IMR-90 (cell line): ENCODE data around the gene NQO2. TPM values are rescaled to one million over a fixed set of nuclear protein-coding genes. Genes with fewer than 3 reads are reported as not detected.

Experiments used
- ATAC-seq: fragments of 200-7000 bp; cut with Tn5 transposase; 2 replicates; pipeline ENCODE4 v1.9.1; 2020; ENCODE audit warnings: low read depth, mild to moderate bottlenecking, moderate library complexity
- BruUV-seq: library from RNA; stranded (reverse); fragments of 400-500 nt; replicated peaks from 2 replicates; lab custom pipeline; 2021; lab: Mats Ljungman, UMichigan
- CTCF ChIA-PET: fragments of 300-600 bp; formaldehyde crosslinking; extraction: SDS; loops from one replicate; lab custom pipeline; 2021; ENCODE audit warnings: antibody characterized with exemption; lab: Yijun Ruan, JAX
- POLR2A ChIA-PET: fragments of 300-600 bp; sonication (Branson Sonifier 250); formaldehyde crosslinking; loops from one replicate; lab custom pipeline; 2022; ENCODE audit warnings: antibody characterized with exemption; ENCODE audit not compliant: unreplicated experiment; lab: Charles Lee
- DNase-seq: peaks from one replicate; pipeline ENCODE4 v3.0.0; 2013
- H2AFZ ChIP-seq: replicated peaks from 2 replicates; pipeline ENCODE3; 2013; ENCODE audit warnings: low read length, mild to moderate bottlenecking; ENCODE audit not compliant: poor library complexity
- H2AK5ac ChIP-seq: 2 replicates; pipeline ENCODE4 v1.6.1; 2013; ENCODE audit warnings: low read depth, low read length, inconsistent platforms
- H2AK9ac ChIP-seq: replicated peaks from 2 replicates; pipeline ENCODE3; 2013; ENCODE audit warnings: mild to moderate bottlenecking, low read depth, low read length, moderate library complexity; ENCODE audit not compliant: poor library complexity
- H2BK120ac ChIP-seq: 2 replicates; pipeline ENCODE4 v1.6.1; 2013; ENCODE audit warnings: low read depth, low read length, inconsistent platforms
- H2BK15ac ChIP-seq: 3 replicates; pipeline ENCODE4 v1.6.1; 2013; ENCODE audit warnings: low read depth, low read length, inconsistent platforms
- H2BK20ac ChIP-seq: 2 replicates; pipeline ENCODE4 v1.6.1; 2013; ENCODE audit warnings: low read depth, mild to moderate bottlenecking, inconsistent platforms, low read length, moderate library complexity
- H2BK5ac ChIP-seq: 2 replicates; pipeline ENCODE4 v1.6.1; 2013; ENCODE audit warnings: mild to moderate bottlenecking, low read depth, low read length, inconsistent platforms; ENCODE audit not compliant: poor library complexity, severe bottlenecking
- H3K14ac ChIP-seq: replicated peaks from 2 replicates; pipeline ENCODE4 v1.6.1; 2013; ENCODE audit warnings: low read depth, low read length, inconsistent platforms
- H3K18ac ChIP-seq: 2 replicates; pipeline ENCODE4 v1.6.1; 2013; ENCODE audit warnings: low read depth, low read length, control low read depth
- H3K23ac ChIP-seq: 2 replicates; pipeline ENCODE4 v1.6.1; 2013; ENCODE audit warnings: low read depth, low read length, inconsistent platforms
- H3K27ac ChIP-seq: 2 replicates; pipeline ENCODE4 v1.5.1; 2013; ENCODE audit warnings: mild to moderate bottlenecking, control low read depth, low read length; ENCODE audit not compliant: insufficient read depth
- H3K27me3 ChIP-seq: 2 replicates; pipeline ENCODE4 v1.6.1; 2013; ENCODE audit warnings: low read length; ENCODE audit not compliant: control insufficient read depth, insufficient read depth
- H3K36me3 ChIP-seq: 2 replicates; pipeline ENCODE4 v1.6.1; 2013; ENCODE audit warnings: low read length, mixed read lengths; ENCODE audit not compliant: control insufficient read depth, insufficient read depth
- H3K4ac ChIP-seq: 2 replicates; pipeline ENCODE4 v1.6.1; 2013; ENCODE audit warnings: low read depth, low read length, inconsistent platforms
- H3K4me1 ChIP-seq: 2 replicates; pipeline ENCODE4 v1.6.1; 2013; ENCODE audit warnings: low read length, mixed read lengths; ENCODE audit not compliant: control insufficient read depth, insufficient read depth
- H3K4me2 ChIP-seq: 2 replicates; pipeline ENCODE4 v1.6.1; 2013; ENCODE audit warnings: low read depth, mild to moderate bottlenecking, control low read depth, low read length, moderate library complexity
- H3K4me3 ChIP-seq: 2 replicates; pipeline ENCODE4 v1.5.1; 2013; ENCODE audit warnings: low read depth, mild to moderate bottlenecking, control low read depth, low read length, moderate library complexity; ENCODE audit not compliant: insufficient read depth
- H3K56ac ChIP-seq: 2 replicates; pipeline ENCODE4 v1.6.1; 2013; ENCODE audit warnings: low read length, inconsistent platforms; ENCODE audit not compliant: insufficient read depth; ENCODE audit errors: extremely low read depth
- H3K79me1 ChIP-seq, 2 experiments: 2 replicates each; pipeline ENCODE4 v1.6.1; 2013; ENCODE audit warnings: low read length in 2 of 2, inconsistent platforms in 1 of 2, low read depth in 1 of 2
- H3K9ac ChIP-seq: 2 replicates; pipeline ENCODE4 v1.6.1; 2013; ENCODE audit warnings: low read depth, low read length, control low read depth
- H3K9me1 ChIP-seq: 2 replicates; pipeline ENCODE4 v1.6.1; 2013; ENCODE audit warnings: low read length, inconsistent platforms; ENCODE audit not compliant: insufficient read depth
- H3K9me3 ChIP-seq: 2 replicates; pipeline ENCODE4 v1.6.1; 2013; ENCODE audit warnings: low read length; ENCODE audit not compliant: control insufficient read depth, insufficient read depth
- H4K20me1 ChIP-seq: 2 replicates; pipeline ENCODE4 v1.6.1; 2013; ENCODE audit warnings: low read length, inconsistent platforms; ENCODE audit not compliant: insufficient read depth
- H4K5ac ChIP-seq: 2 replicates; pipeline ENCODE4 v1.6.1; 2013; ENCODE audit warnings: mild to moderate bottlenecking, low read depth, low read length, control low read depth
- H4K8ac ChIP-seq, 2 experiments: 2 replicates each; pipeline ENCODE4 v1.6.1; 2013; ENCODE audit warnings: low read depth in 2 of 2, low read length in 2 of 2, control low read depth in 1 of 2, inconsistent platforms in 1 of 2
- H4K91ac ChIP-seq: 2 replicates; pipeline ENCODE4 v1.6.1; 2013; ENCODE audit warnings: low read depth, low read length, inconsistent platforms; ENCODE audit not compliant: insufficient read depth
- CHD1 ChIP-seq: IDR thresholded peaks from 2 replicates; pipeline ENCODE4 v1.6.1; 2012; ENCODE audit warnings: low read depth, low read length, improper control_type of control experiment
- dilution Hi-C: fragments of 300-500 bp; cut with HindIII; formaldehyde crosslinking; loops from one replicate; pipeline ENCODE4 v1.14.3; 2018; ENCODE audit warnings: low sequenced_read_pairs; ENCODE audit not compliant: unreplicated experiment
- in situ Hi-C: fragments of 300-500 bp; cut with MboI; formaldehyde crosslinking; loops from 3 replicates; pipeline ENCODE4 v1.14.3; 2019; ENCODE audit warnings: low sequenced_read_pairs, inconsistent platforms, mixed read lengths
- intact Hi-C: fragments of 100-400 bp; cut with micrococcal nuclease; formaldehyde crosslinking; loops from 2 replicates; pipeline ENCODE4 v1.10.0; 2022
- polyA plus RNA-seq, 3 experiments: library from polyadenylated mRNA; depleted of rRNA; stranded (reverse); fragments of >200 nt; gene quantifications; 2 replicates each; pipeline ENCODE4 v1.2.3, GENCODE V29; 2012; ENCODE audit warnings: low replicate concordance in 1 of 3
- total RNA-seq: library from RNA; depleted of rRNA; stranded (reverse); fragments of >200 nt; gene quantifications from 2 replicates; pipeline ENCODE4 v1.2.3, GENCODE V29; 2012

NQO2 gene
- total and polyA plus RNA-seq, 2 of the 4 experiments (the other 2 are of a cell fraction) = 42.5 to 72.1 TPM

DNA sequence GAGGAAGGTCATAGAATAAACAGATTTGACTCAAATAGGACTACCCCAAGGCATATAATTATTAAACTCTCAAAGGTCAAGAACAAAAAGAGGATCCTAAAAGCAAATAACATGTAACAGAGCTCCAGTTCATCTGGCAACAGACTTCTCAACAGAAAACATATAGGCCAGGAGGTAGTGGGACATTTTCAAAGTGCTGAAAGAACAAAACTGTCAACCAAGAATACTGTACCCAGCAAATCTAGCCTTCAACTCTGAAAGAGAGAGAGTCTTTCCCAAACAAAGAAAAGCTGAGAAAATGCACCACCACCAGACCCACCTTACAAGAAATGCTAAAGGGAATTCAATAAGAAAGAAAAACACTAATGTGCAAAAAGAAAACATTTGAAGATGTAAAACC lies 11.9 kb downstream of the NQO2 start:
- Histone ChIP-seq H3K27me3 (no peaks in the 10 kb centered on the region), H4K20me1 (no peaks in the 10 kb centered on the region), H3K79me1 (0 out of 4 replicates have a peak, but pooled peaks cover 0 to 3% of the 10 kb centered on the region in 2 experiments), H4K5ac (no peak overlapping the region), H3K18ac (no peak overlapping the region), H3K14ac (no peak overlapping the region), H2BK15ac (no peak overlapping the region), H3K4me2 (no peak overlapping the region), H3K23ac (no peak overlapping the region), H3K9me1 (peaks cover 12% of the 10 kb centered on the region), H2AK5ac (no peak overlapping the region), H3K56ac (no peak overlapping the region), H3K36me3 (peaks cover 38% of the 10 kb centered on the region), H2BK120ac (no peak overlapping the region), H3K9ac (no peak overlapping the region), H3K27ac (no peak overlapping the region), H3K4me1 (0 out of 2 replicates have a peak, but pooled peaks cover 3% of the 10 kb centered on the region), H3K4ac (no peak overlapping the region), H3K9me3 (peaks cover 5% of the 10 kb centered on the region), H3K4me3 (no peak overlapping the region), H2AK9ac (no peak overlapping the region), H4K91ac (no peak overlapping the region), H2BK20ac (no peak overlapping the region), H2BK5ac (no peak overlapping the region), H4K8ac (no peak overlapping the region), H2AFZ (no peak overlapping the region)
- in situ Hi-C loops (loop anchor here (5.0 kb wide), 1 partner anchor 36 kb away; no protein-coding TSS in a partner anchor), dilution Hi-C loops (no loop called here), intact Hi-C loops (no loop called here)
- no TSS peak for BruUV-seq
- ATAC-seq (no peak), DNase-seq (no peak)
- CTCF ChIA-PET = no interaction called here
- POLR2A ChIA-PET = no interaction called here
- TF ChIP-seq CHD1 = no peak
